Heart left ventricle (tissue), 13 donors: ENCODE measurements around the gene FTL.

Experiments
- CTCF ChIP-seq, 12 donors: fragments of 200-600 bp; sonication (generic) in 4 of 12; IDR thresholded peaks; one replicate each; pipeline versions ENCODE4 v1.5.0 to v1.8.0; 2018 to 2022; ENCODE audit warnings: antibody characterized with exemption in 12 of 12, mild to moderate bottlenecking in 5 of 12
- POLR2A ChIP-seq, 2 donors: fragments of 450-650 bp; IDR thresholded peaks; one replicate each; pipeline ENCODE4 v1.6.1; 2017; ENCODE audit warnings: antibody characterized with exemption in 2 of 2, mild to moderate bottlenecking in 2 of 2, moderate library complexity in 2 of 2
- donor health status: ischemic (EF 13 %, LVEDD 7.1; RV severe dilation, severe dysfunction).
- donor health status: DM: no; HTN: yes; CAD: no.
- donor health status: DM: no; HTN: no; CAD: no.
- donor health status: ischemic (EF 25% LVEDD 6.9; RV normal size, moderate dysfunction).
- donor health status: ischemic (EF 25% LVEDD 5.7; RV mildly dilated, moderate dysfunction).
- donor health status: ischemic (EF 35%, LVEDD 5.7; RV mildly dilated, moderate dysfunction).
- donor health status: nonischemic (EF 11% LVEDD 7.7; RV severe dilation, severe dysfunction).
- donor health status: DM: yes; HTN: yes; CAD: no.
- donor health status: PGD.
- donor health status: ischemic (EF 29% LVEDD 5.4; RV normal size, mild dysfunction).
- donor health status: nonischemic (EF 23%, LVEDD 6.1; RV moderate dilation, normal function).

- TF ChIP-seq CTCF (IDR thresholded peaks at IDR 0.05): no peak
- TF ChIP-seq POLR2A (IDR thresholded peaks at IDR 0.05): no peak
These were observed 864 bp downstream of the FTL start for GRCh38 chr19:48965806-48966540.
